SK-N-SH (cell line): ENCODE results near the gene ZNF468. TPM values are rescaled to one million over a fixed set of nuclear protein-coding genes. Genes with fewer than 3 reads are reported as not detected.

Source experiments
- CTCF ChIA-PET: fragments of 300-600, 350-600 bp; formaldehyde crosslinking; extraction: SDS; loops from one replicate; lab custom pipeline; 2021; lab: Yijun Ruan, JAX
- POLR2A ChIA-PET: fragments of 350-600 bp; sonication (Branson Sonifier 250); formaldehyde crosslinking; extraction: SDS; loops from one replicate; lab custom pipeline; 2020; ENCODE audit warnings: antibody characterized with exemption, inconsistent platforms; lab: Yijun Ruan, JAX
- DNase-seq: peaks from one replicate; pipeline ENCODE4 v3.0.0; 2012
- H2AFZ ChIP-seq: fragments of 200-600 bp; sonication (generic); 2 replicates; pipeline ENCODE4 v1.8.1; 2016; ENCODE audit warnings: antibody characterized with exemption, mild to moderate bottlenecking, low read depth
- H3F3A ChIP-seq: fragments of 200-600 bp; sonication (generic); replicated peaks from 2 replicates; pipeline ENCODE3; 2016; ENCODE audit warnings: antibody characterized with exemption, mild to moderate bottlenecking; ENCODE audit not compliant: insufficient read depth
- H3K27ac ChIP-seq, 2 experiments: fragments of 200-500 bp in 1 of 2; fragments of 200-600 bp in 1 of 2; sonication (Bioruptor generic) in 1 of 2; sonication (generic), shearing (Covaris generic) in 1 of 2; 2 replicates each; pipeline versions ENCODE4 v1.5.1 to v1.6.1; 2014 to 2016; ENCODE audit warnings: low read depth in 2 of 2, inconsistent platforms in 1 of 2, low read length in 1 of 2, mild to moderate bottlenecking in 1 of 2, mixed read lengths in 1 of 2
- H3K27me3 ChIP-seq: fragments of 200-600 bp; sonication (generic), shearing (Covaris generic); 2 replicates; pipeline ENCODE4 v1.6.1; 2016; ENCODE audit warnings: mixed run types; ENCODE audit not compliant: insufficient read depth
- H3K36me3 ChIP-seq, 2 experiments: fragments of 200-500 bp in 1 of 2; fragments of 200-600 bp in 1 of 2; sonication (Bioruptor generic) in 1 of 2; sonication (generic) in 1 of 2; replicated peaks in 1 of 2; 2 replicates each; pipeline versions ENCODE3 to v1.5.1; 2014 to 2016; ENCODE audit warnings: low read length in 1 of 2, mild to moderate bottlenecking in 1 of 2; ENCODE audit not compliant: insufficient read depth in 2 of 2, control insufficient read depth in 1 of 2
- H3K4me1 ChIP-seq, 2 experiments: fragments of 200-500 bp in 1 of 2; fragments of 200-600 bp in 1 of 2; sonication (Bioruptor generic) in 1 of 2; sonication (generic), shearing (Covaris generic) in 1 of 2; 2 replicates each; pipeline versions ENCODE4 v1.5.1 to v1.6.1; 2014 to 2016; ENCODE audit warnings: low read depth in 1 of 2, low read length in 1 of 2, mixed run types in 1 of 2; ENCODE audit not compliant: insufficient read depth in 2 of 2, control insufficient read depth in 1 of 2
- H3K4me2 ChIP-seq: fragments of 200-600 bp; sonication (generic), shearing (Covaris generic); 2 replicates; pipeline ENCODE4 v1.6.1; 2017; ENCODE audit warnings: mixed run types
- H3K4me3 ChIP-seq, 2 experiments: fragments of 200-500 bp in 1 of 2; fragments of 200-600 bp in 1 of 2; sonication (Bioruptor generic) in 1 of 2; sonication (generic), shearing (Covaris generic) in 1 of 2; 2 replicates each; pipeline versions ENCODE4 v1.5.1 to v1.8.1; 2014 to 2016; ENCODE audit warnings: low read depth in 2 of 2, inconsistent platforms in 1 of 2, low read length in 1 of 2, mild to moderate bottlenecking in 1 of 2, mixed read lengths in 1 of 2, moderate library complexity in 1 of 2
- H3K79me2 ChIP-seq: fragments of 200-600 bp; sonication (generic); 2 replicates; pipeline ENCODE4 v1.8.1; 2017; ENCODE audit warnings: mild to moderate bottlenecking; ENCODE audit not compliant: insufficient read depth
- H3K9ac ChIP-seq: fragments of 200-600 bp; sonication (generic); 2 replicates; pipeline ENCODE4 v1.6.1; 2017; ENCODE audit warnings: mixed run types
- H3K9me2 ChIP-seq: fragments of 200-600 bp; sonication (generic); 2 replicates; pipeline ENCODE4 v1.6.1; 2017; ENCODE audit warnings: mixed run types
- H3K9me3 ChIP-seq: fragments of 200-600 bp; sonication (generic); 2 replicates; pipeline ENCODE4 v1.6.1; 2017; ENCODE audit warnings: mixed run types, mild to moderate bottlenecking, moderate library complexity
- H4K20me1 ChIP-seq: fragments of 200-600 bp; sonication (generic); 2 replicates; pipeline ENCODE4 v1.6.1; 2017; ENCODE audit warnings: mild to moderate bottlenecking, mixed run types; ENCODE audit not compliant: insufficient read depth
- EZH2phosphoT487 ChIP-seq: fragments of 200-600 bp; sonication (generic); IDR thresholded peaks from 2 replicates; pipeline ENCODE4 v1.6.1; 2017; ENCODE audit warnings: low read depth, mixed run types, mild to moderate bottlenecking, antibody characterized with exemption, moderate library complexity, borderline replicate concordance
- FOXJ3 ChIP-seq: sonication (generic); formaldehyde crosslinking; IDR thresholded peaks from 2 replicates; pipeline ENCODE4 v1.5.1; 2020; ENCODE audit warnings: mild to moderate bottlenecking, missing genetic modification reagents
- GABPA ChIP-seq: IDR thresholded peaks from 2 replicates; pipeline ENCODE4 v1.4.0; 2012; ENCODE audit warnings: low read depth, mild to moderate bottlenecking
- MAX ChIP-seq: IDR thresholded peaks from 2 replicates; pipeline ENCODE4 v1.4.0; 2012; ENCODE audit warnings: low read depth
- MXI1 ChIP-seq: IDR thresholded peaks from 2 replicates; pipeline ENCODE4 v1.6.1; 2012; ENCODE audit warnings: mild to moderate bottlenecking, low read depth, low read length, improper control_type of control experiment
- NFIC ChIP-seq: IDR thresholded peaks from 2 replicates; pipeline ENCODE4 v1.4.0; 2012; ENCODE audit warnings: borderline replicate concordance
- RCOR1 ChIP-seq: fragments of 150-350 bp; IDR thresholded peaks from 2 replicates; pipeline ENCODE4 v1.6.1; 2017; ENCODE audit warnings: antibody characterized with exemption, low read length
- SIN3A ChIP-seq: IDR thresholded peaks from 2 replicates; pipeline ENCODE4 v1.6.1; 2012; ENCODE audit warnings: low read depth, mild to moderate bottlenecking, low read length, moderate library complexity, borderline replicate concordance
- SMC3 ChIP-seq: IDR thresholded peaks from 2 replicates; pipeline ENCODE4 v1.6.1; 2012; ENCODE audit warnings: low read depth, low read length, improper control_type of control experiment
- TCF12 ChIP-seq: IDR thresholded peaks from 2 replicates; pipeline ENCODE4 v1.4.0; 2012
- YY1 ChIP-seq: IDR thresholded peaks from 2 replicates; pipeline ENCODE4 v1.4.0; 2012; ENCODE audit warnings: low read depth, mild to moderate bottlenecking
- WGBS: methylation state at CpG from one replicate; pipeline ENCODE4 v1.1.6; 2017; ENCODE audit warnings: low lambda C conversion rate; 5-methylcytosine and 5-hydroxymethylcytosine counted together
- polyA plus RNA-seq, 3 experiments: library from polyadenylated mRNA; depleted of rRNA; stranded (reverse); fragments of >200 nt; gene quantifications; 2 replicates each; pipeline ENCODE4 v1.2.3, GENCODE V29; 2012

The ZNF468 gene
- polyA plus RNA-seq, 1 of the 3 experiments (the other 2 are of a cell fraction) = 7.8 TPM

GRCh38 chr19:52896431-52897137 is 39.2 kb upstream of the ZNF468 start:
- Histone ChIP-seq H3K9me3 (no peaks in the 10 kb centered on the region), H3K9me2 (no peaks in the 10 kb centered on the region), H3K27me3 (no peaks in the 10 kb centered on the region), H2AFZ (peak overlapping the region; percentile 95), H3K4me3 (peak overlapping the region; percentile 79 to 98), H3K27ac (peak overlapping the region; percentile 87 to 89), H3K4me2 (peak overlapping the region; percentile 88), H3K79me2 (peaks cover 36% of the 10 kb centered on the region), H3F3A (peaks cover 3% of the 10 kb centered on the region), H3K4me1 (no peaks in the 10 kb centered on the region; a peak in 1 of 4 replicates), H4K20me1 (no peaks in the 10 kb centered on the region), H3K9ac (peak overlapping the region; percentile 81), H3K36me3 (peaks cover 0 to 20% of the 10 kb centered on the region in 2 experiments)
- CTCF ChIA-PET = no interaction called here
- peak; percentile 56 for DNase-seq
- POLR2A ChIA-PET = no interaction called here
- peak; percentile 24; the same call in 1 of the 2 replicates for TF ChIP-seq NFIC
- TF ChIP-seq EZH2phosphoT487 = no peak
- 53% methylated on average over 24 of the region's 24 CpGs for WGBS

DNA sequence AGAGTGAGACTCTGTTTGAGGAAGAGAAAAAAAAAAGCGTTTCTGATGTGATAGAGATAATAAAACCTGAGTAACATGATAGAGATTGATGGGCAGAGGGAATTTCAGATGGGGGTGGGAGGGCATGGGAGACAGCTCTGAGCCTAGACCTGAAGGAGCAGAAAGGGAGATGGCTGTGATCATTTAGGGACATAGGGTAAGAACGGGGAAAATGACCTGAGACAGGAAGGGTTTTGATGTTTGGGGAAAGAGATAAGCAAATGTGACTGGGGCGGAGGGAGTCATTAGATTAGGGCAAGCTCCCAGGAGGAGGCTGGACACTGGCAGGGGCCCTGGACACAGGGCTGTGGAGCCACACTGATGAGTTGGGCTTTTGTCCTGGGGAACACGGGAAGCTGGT is 33.9 kb upstream of the ZNF468 start:
- POLR2A ChIA-PET = no interaction called here

DNA sequence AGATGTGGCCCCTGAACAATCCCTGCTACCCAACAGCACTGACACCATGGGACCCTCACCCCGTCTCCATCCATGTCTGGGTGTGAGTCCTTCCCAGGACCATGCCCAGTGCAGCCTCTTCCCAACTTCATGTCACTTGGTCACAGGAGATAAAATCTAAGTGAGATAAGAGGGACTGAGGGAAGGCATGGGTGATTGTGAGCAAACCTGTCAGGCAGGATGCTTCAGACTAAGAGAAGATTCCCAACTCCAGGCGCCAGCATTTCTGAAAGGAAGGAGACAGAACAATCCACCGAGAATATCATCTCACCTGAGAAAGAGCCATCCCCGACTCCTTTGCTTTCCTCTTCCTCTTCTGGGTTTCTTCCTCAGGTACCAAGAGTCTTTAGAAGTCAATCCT is 32.5 kb upstream of the ZNF468 start:
- 82% methylated on average over 4 of the region's 4 CpGs for WGBS
- TF ChIP-seq SIN3A (no peak), GABPA (no peak), TCF12 (no peak), MAX (no peak)
- H3K27ac ChIP-seq = no peak overlapping the region

More for the DNA sequence above, 33.9 kb upstream of the ZNF468 start:
- no peaks in the 10 kb centered on the region; a peak in 1 of 4 replicates for H3K4me1 ChIP-seq
- H3K4me3 ChIP-seq = no peak overlapping the region
- peaks cover 12 to 54% of the 10 kb centered on the region in 2 experiments for H3K36me3 ChIP-seq
- no peak overlapping the region for H3K9ac ChIP-seq
- H3K9me2 ChIP-seq = no peaks in the 10 kb centered on the region
- no peak overlapping the region for H3K4me2 ChIP-seq
- H2AFZ ChIP-seq = no peak overlapping the region
- no peaks in the 10 kb centered on the region for H4K20me1 ChIP-seq
- TF ChIP-seq SMC3 = no peak
- no peak for TF ChIP-seq MXI1
- TF ChIP-seq RCOR1 = no peak
- TF ChIP-seq YY1 = no peak
- TF ChIP-seq FOXJ3 (CRISPR knock-in tag) = no peak
- no peaks in the 10 kb centered on the region for H3F3A ChIP-seq
- peaks cover 32% of the 10 kb centered on the region for H3K79me2 ChIP-seq
- DNase-seq = no peak
- H3K27ac ChIP-seq = no peak overlapping the region
- WGBS = 53% methylated on average over 4 of the region's 4 CpGs
- no peaks in the 10 kb centered on the region for H3K27me3 ChIP-seq
- CTCF ChIA-PET = no interaction called here
- no peaks in the 10 kb centered on the region for H3K9me3 ChIP-seq

More for the DNA sequence above, 32.5 kb upstream of the ZNF468 start:
- peaks cover 13 to 58% of the 10 kb centered on the region in 2 experiments for H3K36me3 ChIP-seq
- H3K4me1 ChIP-seq = no peaks in the 10 kb centered on the region
- no peaks in the 10 kb centered on the region for H3K9me2 ChIP-seq
- H3K4me3 ChIP-seq = no peak overlapping the region
- no peak overlapping the region for H3K4me2 ChIP-seq
- H4K20me1 ChIP-seq = no peaks in the 10 kb centered on the region
- H2AFZ ChIP-seq = no peak overlapping the region
- no peaks in the 10 kb centered on the region for H3K9me3 ChIP-seq
- no peak for DNase-seq
- peaks cover 18% of the 10 kb centered on the region for H3K79me2 ChIP-seq
- ChIA-PET POLR2A (no interaction called here), CTCF (no interaction called here)
- H3K9ac ChIP-seq = no peak overlapping the region
- H3F3A ChIP-seq = no peaks in the 10 kb centered on the region
- H3K27me3 ChIP-seq = no peaks in the 10 kb centered on the region
